NCI-H460 (cell line): Measurements from ENCODE around the gene NAPSA. TPM values are rescaled to one million over a fixed set of nuclear protein-coding genes. Genes with fewer than 3 reads are reported as not detected.

Experiments used
- DNase-seq: peaks from one replicate; pipeline ENCODE4 v3.0.0-alpha.2; 2016; ENCODE audit warnings: low read depth; ENCODE audit errors: extremely low read depth
- total RNA-seq: library from RNA; depleted of rRNA; stranded (reverse); fragments of >200 nt; shearing (Covaris generic); gene quantifications from 2 replicates; pipeline ENCODE4 v1.2.3, GENCODE V29; 2014

The NAPSA gene
- total RNA-seq, 1 experiment from 2014 or later, result not detected

DNA sequence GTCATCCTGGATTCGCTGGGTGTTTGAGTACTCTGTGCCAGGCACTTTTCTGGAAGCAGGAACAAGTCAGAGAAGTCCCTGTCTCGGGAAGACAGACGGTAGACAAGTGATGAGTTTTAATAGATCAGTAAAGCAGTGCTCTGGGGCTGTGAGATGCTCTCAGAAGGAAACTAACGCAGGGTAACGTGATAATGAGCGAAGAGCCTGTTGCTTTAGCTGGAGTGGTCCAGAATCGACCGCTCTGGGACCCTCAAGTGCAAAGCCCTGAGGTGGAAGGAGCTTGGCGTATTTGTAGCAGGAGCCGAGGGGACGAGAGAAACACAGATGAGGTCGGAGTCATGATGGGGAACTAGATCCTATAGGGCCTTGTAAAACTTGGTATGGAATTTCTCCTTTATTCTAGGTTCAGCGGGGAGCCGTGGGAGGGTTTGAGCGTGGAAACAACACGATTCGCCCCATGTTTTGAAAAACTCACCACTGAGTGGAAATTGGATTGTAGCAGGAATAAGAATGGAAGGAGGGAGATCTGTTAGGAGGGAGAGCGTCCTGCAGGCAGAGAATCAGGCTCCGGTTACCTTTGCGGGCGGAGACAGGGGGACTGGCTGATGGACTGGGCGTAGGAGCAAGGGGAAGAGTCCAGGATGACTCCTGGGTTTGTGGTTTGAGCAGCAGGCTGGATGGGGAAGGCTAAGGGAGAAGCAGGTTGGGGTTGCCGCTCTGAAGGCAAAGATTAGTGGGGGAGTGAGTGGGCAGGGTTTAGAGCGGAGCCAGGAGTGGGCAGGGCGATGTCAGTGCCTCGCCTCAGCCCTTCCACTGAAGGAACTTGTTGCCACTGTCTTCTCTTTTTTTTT, 19.5 kb upstream of the NAPSA start:
- no peak for DNase-seq

DNA sequence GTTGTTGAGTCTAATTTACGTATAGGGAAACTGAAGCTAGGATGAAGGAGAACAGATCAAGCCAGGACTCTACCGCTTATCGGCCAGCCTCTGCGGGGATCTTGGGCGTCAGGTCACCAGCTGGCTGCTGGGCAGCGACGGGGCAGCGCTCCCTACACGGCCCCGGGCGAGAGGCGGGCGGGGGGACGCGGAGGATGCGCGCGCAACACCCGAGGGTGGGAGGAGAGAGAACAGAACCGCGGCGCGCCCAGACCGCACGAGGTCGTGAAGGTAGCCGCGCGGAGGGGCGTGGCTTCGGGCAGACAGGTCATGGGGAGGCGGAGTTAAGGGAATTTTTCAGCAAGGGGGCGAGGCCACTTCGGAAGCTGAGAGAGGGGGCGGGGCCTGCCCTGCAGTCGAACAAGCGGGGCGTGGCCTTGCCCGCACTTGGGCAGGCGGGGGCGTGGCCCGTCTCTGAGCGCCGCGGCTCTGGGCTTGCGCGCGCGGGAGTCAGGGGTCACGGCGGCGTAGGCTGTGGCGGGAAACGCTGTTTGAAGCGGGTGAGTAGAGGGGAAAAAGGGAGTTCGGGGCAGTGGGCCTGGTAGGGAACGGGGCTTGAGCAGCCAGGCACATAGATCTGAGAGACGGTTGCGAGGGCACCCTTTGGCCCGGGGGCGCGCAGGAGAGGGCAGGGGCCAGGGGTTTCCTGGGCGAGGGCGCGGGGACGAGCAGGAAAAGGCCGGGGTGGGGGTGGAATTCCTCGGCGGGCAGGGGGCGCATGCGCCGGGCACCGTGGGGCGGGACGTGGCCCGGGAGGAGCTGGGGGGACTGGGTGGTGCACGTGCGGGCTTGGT, 18.6 kb upstream of the NAPSA start, which contains the start of gene POLD1:
TSS of gene POLD1 (plus strand) at position 496 of the 833 bp plus-strand sequence. CDS start 14,505 bp downstream, outside the sequence.
- peak; percentile 95 for DNase-seq

DNA sequence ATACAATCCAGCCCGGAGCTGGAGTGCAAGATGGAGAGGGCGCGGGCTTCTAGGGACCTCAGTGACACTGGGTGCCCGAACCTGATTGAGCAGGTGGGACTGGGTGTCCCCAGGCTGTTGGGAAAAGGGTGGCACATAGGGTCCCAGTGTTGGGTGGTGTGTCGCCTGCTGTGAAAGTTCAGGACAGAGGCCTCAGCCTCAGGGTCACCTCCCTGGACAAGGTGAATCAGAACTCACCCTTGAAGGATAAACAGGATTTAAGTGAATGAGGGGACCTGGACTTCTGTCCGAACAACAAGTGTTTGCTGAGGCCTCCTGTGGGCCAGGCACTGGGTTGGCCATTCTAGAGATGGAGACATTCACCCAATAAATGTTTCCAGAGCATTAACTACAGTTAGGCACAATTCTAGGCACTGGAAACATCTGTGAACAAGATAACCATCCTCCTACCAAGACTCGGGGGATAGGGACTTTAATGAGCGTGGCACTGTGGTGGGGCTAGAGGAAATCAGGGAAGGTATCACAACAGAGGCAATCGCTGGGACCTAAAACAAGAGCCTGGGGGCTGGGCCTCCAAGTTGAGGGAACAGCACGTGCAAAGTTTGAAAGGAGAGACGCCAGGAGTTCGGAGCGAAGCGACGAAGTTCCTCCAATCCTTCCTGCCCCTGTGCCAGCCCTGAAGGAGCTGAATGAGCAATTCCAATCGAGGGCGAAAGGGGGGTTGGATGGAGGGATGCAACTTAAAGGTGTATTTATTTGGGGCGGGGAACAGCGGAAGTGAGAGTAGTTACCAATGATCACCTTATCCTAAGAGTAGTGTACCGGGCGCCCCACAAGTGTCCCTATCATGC, 17.8 kb upstream of the NAPSA start:
- DNase-seq, result no peak

DNA sequence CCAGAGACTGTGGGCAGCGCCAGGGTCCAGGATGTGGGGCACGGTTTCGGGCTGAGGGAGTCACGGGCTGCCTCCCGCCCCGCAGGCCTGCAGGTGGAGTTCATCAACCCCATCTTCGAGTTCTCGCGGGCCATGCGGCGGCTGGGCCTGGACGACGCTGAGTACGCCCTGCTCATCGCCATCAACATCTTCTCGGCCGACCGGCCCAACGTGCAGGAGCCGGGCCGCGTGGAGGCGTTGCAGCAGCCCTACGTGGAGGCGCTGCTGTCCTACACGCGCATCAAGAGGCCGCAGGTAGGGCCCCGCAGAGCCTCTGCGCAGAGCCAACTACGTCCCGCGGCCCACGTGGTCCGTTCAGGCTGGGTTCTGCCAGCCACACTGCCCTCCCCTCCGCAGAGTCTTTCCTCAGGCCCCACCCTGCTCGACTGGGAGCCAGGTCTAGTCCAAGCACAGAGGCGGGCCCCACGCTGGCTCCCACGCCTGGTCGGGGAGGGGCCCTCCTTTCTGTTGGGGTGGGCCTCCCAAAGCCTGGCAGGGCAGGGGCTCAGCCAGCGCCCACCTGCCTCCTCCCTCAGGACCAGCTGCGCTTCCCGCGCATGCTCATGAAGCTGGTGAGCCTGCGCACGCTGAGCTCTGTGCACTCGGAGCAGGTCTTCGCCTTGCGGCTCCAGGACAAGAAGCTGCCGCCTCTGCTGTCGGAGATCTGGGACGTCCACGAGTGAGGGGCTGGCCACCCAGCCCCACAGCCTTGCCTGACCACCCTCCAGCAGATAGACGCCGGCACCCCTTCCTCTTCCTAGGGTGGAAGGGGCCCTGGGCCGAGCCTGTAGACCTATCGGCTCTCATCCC, 16.7 kb upstream of the NAPSA start:
- no peak for DNase-seq

DNA sequence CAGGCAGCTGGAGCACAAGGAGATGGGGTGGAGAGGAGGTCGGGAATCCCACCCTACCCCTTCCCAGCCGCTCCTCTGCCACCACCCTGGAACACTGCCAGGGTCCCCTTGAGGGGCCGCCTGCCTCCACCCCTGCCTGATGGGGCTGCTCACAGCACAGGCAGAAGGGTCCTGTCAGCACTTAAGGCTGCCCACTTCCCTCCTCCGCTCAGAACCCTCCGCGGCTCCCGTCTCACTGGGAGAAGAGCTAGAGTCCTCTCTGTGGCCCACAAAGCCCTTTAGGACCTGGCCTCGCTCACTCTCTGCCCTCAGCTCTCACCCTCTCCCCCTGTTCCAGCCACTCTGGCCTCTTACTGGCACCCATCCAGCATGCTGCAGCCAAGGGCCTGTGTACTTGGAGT, 15.3 kb upstream of the NAPSA start:
- DNase-seq, result no peak

DNA sequence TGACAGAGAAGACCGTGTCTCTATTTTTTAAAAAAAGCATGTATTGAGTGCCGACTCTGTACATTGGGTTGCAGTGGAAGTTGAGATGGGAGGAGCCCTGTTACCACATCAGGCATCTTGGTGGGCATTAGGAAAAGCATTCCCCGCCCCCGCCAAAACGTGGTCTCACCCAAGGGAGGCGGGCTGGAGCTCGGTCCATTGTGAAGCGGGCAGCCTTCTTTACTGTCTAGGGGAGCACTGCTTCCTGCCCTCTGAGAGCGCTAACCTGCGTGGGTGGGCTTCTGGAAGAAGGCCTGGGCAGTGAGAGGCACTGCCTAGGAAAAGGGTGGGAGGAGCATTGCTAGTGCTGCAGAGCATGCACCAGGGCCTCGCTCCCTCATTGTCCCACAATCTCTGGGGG, 14.7 kb upstream of the NAPSA start:
- no peak for DNase-seq

DNA sequence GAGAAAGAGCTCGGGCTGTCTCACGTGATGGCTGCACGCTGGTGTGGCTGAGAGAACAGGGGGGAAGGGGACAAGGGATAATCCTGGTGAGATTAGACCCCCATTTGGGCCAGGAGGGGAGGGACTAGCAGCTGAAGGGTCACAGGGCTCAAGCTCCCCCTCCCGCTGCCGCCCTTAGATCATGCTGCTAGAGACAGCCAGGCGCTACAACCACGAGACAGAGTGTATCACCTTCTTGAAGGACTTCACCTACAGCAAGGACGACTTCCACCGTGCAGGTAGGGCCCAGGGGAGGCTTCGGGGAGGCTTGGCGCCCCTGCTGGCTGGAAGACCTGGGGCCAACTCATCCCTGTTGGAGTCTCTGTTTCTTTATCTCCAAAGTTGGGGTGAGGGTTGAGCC, 14.2 kb upstream of the NAPSA start:
- no peak for DNase-seq

DNA sequence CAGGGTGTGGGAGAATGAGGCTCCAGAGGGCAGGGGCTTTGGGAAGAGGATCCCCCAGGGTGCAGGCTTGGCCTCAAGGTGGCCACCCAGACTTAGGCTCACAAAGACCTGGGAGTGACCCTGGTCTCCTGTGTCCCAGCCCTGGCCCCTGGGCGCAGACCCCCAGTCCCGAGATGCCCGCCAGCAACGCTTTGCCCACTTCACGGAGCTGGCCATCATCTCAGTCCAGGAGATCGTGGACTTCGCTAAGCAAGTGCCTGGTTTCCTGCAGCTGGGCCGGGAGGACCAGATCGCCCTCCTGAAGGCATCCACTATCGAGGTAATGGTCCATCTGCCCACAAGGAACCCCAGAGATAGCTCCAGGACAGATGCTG, 13.4 kb upstream of the NAPSA start:
- DNase-seq, result no peak

DNA sequence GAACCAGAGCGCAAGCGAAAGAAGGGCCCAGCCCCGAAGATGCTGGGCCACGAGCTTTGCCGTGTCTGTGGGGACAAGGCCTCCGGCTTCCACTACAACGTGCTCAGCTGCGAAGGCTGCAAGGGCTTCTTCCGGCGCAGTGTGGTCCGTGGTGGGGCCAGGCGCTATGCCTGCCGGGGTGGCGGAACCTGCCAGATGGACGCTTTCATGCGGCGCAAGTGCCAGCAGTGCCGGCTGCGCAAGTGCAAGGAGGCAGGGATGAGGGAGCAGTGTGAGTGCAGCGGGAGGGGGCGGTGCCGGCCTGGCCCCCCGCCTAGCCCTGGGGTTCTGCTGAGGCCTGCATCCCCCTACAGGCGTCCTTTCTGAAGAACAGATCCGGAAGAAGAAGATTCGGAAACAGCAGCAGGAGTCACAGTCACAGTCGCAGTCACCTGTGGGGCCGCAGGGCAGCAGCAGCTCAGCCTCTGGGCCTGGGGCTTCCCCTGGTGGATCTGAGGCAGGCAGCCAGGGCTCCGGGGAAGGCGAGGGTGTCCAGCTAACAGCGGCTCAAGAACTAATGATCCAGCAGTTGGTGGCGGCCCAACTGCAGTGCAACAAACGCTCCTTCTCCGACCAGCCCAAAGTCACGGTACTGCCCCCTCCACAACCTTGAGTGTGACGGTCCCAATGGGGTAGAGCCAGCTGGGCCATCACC, 12.9 kb upstream of the NAPSA start:
- DNase-seq, result no peak

DNA sequence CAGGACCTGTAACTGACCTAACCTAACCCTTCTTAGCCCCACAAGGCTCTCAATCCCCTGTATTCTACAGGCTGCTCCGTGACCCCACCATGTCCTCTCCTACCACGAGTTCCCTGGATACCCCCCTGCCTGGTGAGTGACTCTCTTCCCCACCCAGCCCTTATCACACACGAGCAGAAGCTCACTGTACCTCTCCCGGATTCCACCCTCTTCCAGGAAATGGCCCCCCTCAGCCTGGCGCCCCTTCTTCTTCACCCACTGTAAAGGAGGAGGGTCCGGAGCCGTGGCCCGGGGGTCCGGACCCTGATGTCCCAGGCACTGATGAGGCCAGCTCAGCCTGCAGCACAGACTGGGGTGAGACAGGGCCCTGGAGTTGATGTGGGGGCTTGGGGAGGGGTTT, 12.1 kb upstream of the NAPSA start:
- no peak for DNase-seq

DNA sequence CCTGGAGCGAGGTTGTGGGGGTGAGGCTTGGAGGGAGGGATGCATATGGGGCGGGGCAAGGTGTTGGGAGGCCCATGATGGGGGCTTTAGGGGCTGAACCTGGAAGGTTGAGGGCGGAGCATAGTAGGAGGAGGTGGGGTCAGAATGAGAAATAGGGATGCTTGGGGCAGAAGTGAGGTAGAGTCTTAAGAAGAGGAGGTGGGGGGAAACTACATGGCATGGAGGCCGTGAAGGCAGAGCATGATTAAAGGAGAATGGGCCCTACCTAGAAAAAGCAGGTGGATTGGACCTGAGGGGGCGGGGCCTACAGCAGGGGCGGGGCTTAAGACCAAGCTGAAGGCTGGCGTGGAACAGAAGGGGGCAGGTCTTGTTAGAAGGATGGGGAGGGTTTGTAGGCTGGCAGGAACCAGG, 11.6 kb upstream of the NAPSA start:
- no peak for DNase-seq

DNA sequence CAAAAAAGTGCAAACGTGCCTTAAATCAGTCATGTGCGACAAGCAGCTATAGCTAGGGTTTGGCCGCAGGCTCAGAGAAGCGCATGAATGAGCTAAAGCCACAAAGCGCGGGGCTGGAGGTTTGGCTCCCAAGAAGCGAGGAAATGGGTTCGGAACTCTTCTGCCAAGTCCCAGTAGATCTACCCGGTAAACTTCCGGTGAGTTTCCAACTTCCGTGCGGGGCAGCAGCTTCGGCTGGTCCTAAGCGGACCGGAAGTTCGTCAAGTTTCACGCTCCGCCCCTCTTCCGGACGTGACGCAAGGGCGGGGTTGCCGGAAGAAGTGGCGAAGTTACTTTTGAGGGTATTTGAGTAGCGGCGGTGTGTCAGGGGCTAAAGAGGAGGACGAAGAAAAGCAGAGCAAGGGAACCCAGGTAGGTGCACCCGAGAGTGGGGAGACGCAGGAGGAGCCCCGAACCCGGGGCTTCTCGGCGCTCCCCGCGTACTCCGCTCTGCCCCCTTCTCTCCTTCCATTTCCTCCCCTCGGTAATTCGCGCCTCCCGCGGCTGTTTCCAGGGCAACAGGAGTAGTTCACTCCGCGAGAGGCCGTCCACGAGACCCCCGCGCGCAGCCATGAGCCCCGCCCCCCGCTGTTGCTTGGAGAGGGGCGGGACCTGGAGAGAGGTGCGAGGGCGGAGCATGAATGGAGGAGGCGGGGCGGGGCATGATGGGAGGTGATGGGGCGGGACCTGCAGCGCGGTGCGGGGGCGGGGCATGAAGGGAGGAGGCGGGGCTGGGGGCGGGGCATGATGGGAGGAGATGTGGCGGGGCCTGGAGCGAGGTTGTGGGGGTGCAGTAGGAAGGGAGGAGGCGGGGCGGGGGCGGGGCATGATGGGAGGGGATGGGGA, 11.0 kb upstream of the NAPSA start, which contains the start of gene NR1H2:
TSS of gene NR1H2 (plus strand) at position 292 of the 885 bp plus-strand sequence. CDS start 1,149 bp downstream, outside the sequence.
- peak; percentile 91 for DNase-seq

DNA sequence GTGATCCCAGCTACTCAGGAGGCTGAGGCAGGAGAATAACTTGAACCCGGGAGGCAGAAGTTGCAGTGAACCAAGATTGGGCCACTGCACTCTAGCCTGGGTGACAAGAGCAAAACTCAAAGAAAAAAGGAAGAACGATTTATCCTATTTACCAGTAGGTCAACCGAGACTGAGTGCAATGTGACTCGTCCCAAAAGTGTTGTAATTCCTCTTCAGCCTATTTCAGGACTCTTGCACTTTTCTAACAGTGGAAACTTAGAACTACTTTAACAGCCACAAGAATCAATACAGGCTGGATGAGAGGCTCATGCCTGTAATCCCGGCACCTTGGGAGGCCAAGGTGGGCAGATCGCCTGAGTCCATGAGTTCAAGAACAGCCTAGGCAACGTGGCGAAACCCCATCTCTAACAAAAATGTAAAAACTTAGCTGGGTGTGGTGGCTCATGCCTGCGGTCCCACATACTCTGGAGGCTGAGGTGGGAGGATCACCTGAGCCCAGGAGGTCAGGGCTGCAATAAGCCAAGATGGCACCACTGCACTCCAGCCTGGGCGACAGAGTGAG, 6.6 kb upstream of the NAPSA start:
- no peak for DNase-seq

DNA sequence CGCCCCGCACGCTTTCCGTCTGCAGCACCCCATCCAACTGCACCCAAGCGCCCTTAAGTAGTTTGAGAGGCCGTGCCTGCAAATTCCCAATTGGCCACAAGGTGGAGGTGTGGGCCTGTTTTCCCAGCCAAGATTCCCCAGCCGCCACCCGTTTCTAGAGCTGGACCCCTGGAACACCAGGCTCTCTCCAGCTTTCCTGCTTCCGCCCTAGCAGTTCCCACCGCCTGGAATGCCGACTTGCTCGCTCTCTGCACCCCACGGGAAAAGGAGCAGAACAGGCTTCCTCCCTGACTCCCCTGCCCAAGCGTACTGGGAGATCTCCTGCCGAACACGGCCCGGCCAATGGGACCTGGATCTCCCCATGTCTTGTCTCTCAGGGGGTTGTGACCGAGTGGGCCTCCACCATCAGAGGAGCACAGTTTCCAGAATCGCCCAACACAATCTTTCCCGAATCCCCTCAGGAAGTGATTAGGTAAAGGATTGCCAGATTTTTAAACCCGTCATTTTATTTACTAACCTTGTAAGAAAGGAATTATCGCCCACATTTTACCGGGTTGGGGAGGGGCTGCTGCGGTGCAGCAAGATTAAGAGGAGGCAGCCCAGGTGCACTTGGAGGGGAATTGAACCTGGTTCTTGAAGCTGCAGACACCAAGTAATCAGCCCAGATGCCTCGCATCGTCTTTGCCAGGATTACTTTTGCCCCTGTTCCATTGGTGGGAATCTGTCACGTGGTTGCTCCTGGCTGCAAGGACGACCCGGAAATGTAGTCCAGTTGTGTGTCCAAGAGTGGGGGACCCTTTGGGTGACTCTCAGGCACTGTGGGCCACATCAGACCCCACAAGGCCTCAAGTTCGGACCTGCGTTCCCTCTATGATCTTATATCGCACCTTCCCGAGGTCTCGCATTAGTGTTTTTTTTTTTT, 3.5 kb upstream of the NAPSA start:
- DNase-seq, result peak; percentile 84

DNA sequence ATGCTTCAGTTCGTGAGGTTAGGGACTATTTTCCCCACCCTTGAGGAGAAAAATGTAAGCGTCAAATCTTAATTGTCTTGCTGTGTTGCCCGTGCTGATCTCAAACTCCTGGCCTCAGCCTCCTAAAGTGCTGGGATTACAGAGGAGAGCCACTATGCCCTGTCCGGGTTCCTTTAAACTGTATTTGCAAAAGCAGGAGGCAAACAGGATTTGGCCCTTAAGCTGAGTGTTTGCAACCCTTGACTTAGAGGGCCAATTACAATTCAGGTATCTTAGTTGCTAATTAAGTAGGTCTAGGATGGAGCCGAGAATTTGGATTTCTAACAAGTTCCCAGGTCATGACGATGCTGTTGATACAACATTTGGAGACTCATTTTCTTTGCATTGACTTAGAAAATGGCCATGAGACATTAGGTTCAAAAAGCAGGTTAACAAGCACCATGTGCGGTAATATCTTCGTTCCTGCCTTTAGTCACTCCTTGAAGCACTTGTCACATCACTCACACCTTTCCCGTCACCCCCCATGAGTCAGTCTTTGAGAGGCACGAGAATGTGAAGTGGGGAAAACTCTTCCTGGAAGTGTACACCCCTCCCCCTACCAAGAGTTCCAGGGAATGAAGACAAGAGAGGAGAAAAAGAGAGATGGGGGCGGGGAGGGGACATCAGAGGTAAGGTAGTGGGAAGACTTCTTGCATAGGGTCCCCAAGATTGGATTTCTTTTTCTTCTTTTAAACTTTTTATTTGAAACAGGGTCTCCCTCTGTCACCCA, 2.6 kb downstream of the NAPSA start:
- DNase-seq, result no peak

DNA sequence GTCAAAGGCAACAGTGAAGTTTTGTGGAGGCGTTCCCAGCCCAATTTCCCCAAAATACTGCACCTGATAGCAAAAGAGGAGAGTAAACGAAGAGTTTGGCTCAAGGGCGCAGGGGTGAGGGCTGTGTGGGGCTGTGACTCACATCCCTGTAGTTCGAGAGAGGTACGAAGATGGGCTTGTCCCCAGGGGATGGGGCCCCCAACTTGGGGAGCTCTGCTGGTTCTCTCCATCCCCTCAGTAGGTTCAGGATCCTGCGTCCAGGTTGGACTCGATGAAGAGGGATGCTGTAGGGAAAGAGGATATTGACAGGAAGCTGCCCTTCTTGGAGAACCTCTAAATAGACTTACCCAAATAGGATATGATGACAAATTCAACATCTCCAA, 3.4 kb downstream of the NAPSA start:
- no peak for DNase-seq
